Colonic mucosa (tissue), 4 donors: ENCODE data around the gene UNC80. TPM values are rescaled to one million over a fixed set of nuclear protein-coding genes. Genes with fewer than 3 reads are reported as not detected.
A peak's percentile ranks its signal among the peaks of the same experiment; 100 is the strongest.

ENCODE experiments used
- DNase-seq: peaks from one replicate; pipeline ENCODE4 v3.0.0-alpha.2; 2020
- H3K27ac ChIP-seq: fragments of 200-600 bp; one replicate; pipeline ENCODE4 v1.8.0; 2021
- H3K27me3 ChIP-seq: fragments of 200-600 bp; one replicate; pipeline ENCODE4 v1.8.0; 2021
- H3K36me3 ChIP-seq: fragments of 200-600 bp; one replicate; pipeline ENCODE4 v1.8.0; 2021
- H3K4me1 ChIP-seq: fragments of 200-600 bp; one replicate; pipeline ENCODE4 v1.8.0; 2021; ENCODE audit warnings: mild to moderate bottlenecking
- H3K4me3 ChIP-seq: fragments of 200-600 bp; one replicate; pipeline ENCODE4 v1.8.0; 2021
- H3K9ac ChIP-seq, 2 donors: one replicate each; pipeline ENCODE4 v1.7.0; 2013; ENCODE audit warnings: control low read depth in 2 of 2, low read depth in 2 of 2, low read length in 2 of 2
- H3K9me3 ChIP-seq: fragments of 200-600 bp; one replicate; pipeline ENCODE4 v1.8.0; 2021
- intact Hi-C: fragments of 100-400 bp; cut with DNase I; formaldehyde crosslinking; loops from one replicate; pipeline ENCODE4 v1.14.1; 2022
- total RNA-seq, 2 donors: library from RNA; stranded (reverse); fragmentation: NEBNext Ultra II Directional in 1 of 2; extraction: Animal tissue kit (Norgen Biotek cat#: 25700) in 1 of 2; gene quantifications; one replicate each; pipeline ENCODE4 v1.2.1, GENCODE V29; 2021
- TF ChIP-seq, protein P1 (sequence below): fragments of 200-600 bp; IDR thresholded peaks from one replicate; pipeline ENCODE4 v1.8.0; 2022; ENCODE audit warnings: antibody characterized with exemption, mild to moderate bottlenecking
- donor health status: healthy.
- donor health status: DM: no; HTN: no; CAD: no.
- donor health status: DM: no; HTN: no; CAD: no.

Gene UNC80
- total RNA-seq, 2 donors from 2014 or later: 0.16 TPM; not detected in 1

DNA sequence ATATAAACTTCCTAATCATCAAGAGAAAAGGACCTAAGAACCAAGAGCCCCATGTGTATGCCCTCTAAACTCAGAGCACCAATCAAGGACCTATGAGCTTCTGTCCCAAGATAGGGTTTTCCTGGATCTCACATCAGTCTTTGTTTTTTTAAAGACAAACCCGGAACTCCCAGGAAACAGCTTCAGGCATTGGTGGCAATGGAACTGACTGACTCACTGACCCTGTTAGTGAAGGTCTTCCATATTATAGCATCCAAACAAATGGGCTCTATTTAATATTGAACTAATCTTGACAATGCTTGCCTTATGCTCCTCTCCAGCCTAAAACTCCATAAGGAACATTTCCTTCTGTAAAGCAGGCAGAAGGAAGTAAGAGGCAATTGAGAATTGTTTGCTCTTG lies 167.3 kb downstream of the UNC80 start:
- TF ChIP-seq, protein P1, sequence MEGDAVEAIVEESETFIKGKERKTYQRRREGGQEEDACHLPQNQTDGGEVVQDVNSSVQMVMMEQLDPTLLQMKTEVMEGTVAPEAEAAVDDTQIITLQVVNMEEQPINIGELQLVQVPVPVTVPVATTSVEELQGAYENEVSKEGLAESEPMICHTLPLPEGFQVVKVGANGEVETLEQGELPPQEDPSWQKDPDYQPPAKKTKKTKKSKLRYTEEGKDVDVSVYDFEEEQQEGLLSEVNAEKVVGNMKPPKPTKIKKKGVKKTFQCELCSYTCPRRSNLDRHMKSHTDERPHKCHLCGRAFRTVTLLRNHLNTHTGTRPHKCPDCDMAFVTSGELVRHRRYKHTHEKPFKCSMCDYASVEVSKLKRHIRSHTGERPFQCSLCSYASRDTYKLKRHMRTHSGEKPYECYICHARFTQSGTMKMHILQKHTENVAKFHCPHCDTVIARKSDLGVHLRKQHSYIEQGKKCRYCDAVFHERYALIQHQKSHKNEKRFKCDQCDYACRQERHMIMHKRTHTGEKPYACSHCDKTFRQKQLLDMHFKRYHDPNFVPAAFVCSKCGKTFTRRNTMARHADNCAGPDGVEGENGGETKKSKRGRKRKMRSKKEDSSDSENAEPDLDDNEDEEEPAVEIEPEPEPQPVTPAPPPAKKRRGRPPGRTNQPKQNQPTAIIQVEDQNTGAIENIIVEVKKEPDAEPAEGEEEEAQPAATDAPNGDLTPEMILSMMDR: no peak

DNA sequence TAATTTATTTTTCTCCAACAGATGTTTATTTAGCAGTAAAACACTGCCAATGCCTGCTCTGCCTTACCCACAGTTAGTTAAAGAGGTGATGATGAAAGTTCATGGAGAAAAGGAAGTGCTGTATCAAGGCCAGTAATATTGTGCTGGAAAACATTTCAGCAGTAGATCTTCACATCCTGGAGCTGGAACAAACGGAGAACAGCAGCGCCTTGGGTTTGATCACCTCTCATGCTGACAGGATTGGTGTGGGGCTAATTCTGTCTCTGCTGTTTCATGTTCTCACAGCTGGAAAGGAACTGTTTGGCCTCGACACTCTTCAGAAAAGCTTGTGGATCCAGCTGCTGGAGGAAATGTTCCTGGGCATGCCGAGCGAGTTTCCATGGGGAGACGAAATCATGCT lies 169.3 kb downstream of the UNC80 start:
- Histone ChIP-seq H3K9ac (no peak overlapping the region), H3K4me1 (no peaks in the 10 kb centered on the region), H3K4me3 (no peak overlapping the region), H3K36me3 (no peaks in the 10 kb centered on the region), H3K27me3 (no peaks in the 10 kb centered on the region), H3K27ac (no peak overlapping the region), H3K9me3 (no peaks in the 10 kb centered on the region)
- intact Hi-C loops: no loop called here
- TF ChIP-seq, protein P1: no peak
- DNase-seq: no peak

More for the DNA sequence above, 167.3 kb downstream of the UNC80 start:
- intact Hi-C loops: no loop called here
- Histone ChIP-seq H3K4me3 (no peak overlapping the region), H3K9me3 (no peaks in the 10 kb centered on the region), H3K4me1 (no peaks in the 10 kb centered on the region), H3K27me3 (no peaks in the 10 kb centered on the region), H3K36me3 (no peaks in the 10 kb centered on the region), H3K27ac (no peak overlapping the region), H3K9ac (peak overlapping the region in 1 of 2 donors; percentile 6)
- DNase-seq: no peak

DNA sequence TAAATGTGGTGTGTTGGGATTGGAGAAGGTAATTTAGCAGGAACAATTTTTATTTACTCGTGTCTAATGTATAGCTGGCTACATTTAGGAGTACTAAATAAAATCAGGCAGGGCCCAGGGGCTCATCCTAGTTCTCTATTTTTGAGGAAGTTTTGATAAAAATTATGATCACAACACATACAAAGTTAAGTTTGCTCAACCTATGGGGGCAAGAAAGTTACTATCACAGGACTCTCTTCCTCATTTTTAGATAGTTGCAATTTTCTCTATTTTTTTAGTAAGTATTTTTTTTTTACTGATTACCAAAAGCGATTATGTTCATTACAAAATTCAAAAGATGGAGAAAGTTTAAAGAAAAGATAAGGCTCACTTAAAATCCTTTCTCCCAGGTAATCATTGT lies 170.8 kb downstream of the UNC80 start:
- no peak overlapping the region for H3K9ac ChIP-seq
- H3K36me3 ChIP-seq: no peaks in the 10 kb centered on the region
- H3K9me3 ChIP-seq: no peaks in the 10 kb centered on the region
- DNase-seq: no peak
- no peak overlapping the region for H3K4me3 ChIP-seq
- H3K27ac ChIP-seq: no peak overlapping the region
- H3K4me1 ChIP-seq: no peaks in the 10 kb centered on the region
- intact Hi-C loops: no loop called here
- no peaks in the 10 kb centered on the region for H3K27me3 ChIP-seq
- TF ChIP-seq, protein P1: no peak

DNA sequence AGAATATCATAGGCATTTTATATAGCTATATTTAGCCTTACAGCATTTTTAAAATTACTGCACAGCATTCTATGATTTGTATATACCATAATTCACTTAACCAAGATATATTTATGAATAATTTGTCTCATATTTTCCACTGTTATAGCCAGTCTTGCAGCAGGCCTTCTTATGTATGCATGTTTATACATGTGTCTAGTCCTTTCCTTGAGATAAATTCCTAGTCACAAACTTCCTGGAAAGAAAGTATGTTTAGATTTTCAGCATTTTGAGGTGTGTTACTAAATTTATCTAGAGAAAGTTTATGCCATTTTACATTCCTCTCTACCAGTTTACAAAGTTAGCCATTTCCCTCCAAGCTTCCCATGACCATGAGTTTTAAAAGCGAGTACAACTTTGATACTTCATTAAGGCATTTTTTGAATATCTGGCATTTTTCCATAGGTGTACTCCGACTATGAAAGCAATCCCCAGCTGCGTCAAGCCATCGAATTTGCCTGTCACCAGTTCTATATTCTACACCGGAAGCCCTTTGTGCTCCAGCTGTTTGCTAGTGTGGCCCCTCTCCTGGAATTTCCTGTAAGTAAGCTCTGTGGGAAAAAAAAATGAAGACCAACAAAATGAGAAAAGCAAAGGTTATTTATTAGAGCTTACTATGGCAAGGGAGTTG lies 171.4 kb downstream of the UNC80 start:
- Histone ChIP-seq H3K27me3 (no peaks in the 10 kb centered on the region), H3K36me3 (no peaks in the 10 kb centered on the region), H3K27ac (no peak overlapping the region), H3K9me3 (no peaks in the 10 kb centered on the region), H3K9ac (no peak overlapping the region), H3K4me3 (no peak overlapping the region), H3K4me1 (no peaks in the 10 kb centered on the region)
- DNase-seq: no peak
- TF ChIP-seq, protein P1: no peak
- intact Hi-C loops: no loop called here

DNA sequence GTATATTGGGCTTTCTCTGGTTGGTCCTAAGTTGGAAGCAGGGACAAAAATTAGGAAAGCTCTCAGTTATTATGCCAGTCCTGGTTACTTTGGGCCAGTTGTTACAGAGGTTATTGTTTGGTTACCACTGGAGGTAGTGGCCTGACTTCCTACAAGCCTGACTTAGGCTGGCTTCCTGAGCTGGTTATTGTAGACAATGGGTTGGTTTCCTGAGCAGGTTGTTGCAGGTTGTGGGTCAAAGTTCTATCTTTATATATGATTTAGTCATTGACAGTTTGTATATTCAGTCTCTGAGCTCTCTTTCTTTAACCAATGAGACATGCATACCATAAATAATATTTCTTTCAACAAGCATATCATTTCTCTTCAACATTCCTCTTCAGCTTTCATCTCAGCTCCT lies 172.1 kb downstream of the UNC80 start:
- H3K4me1 ChIP-seq: no peaks in the 10 kb centered on the region
- H3K9ac ChIP-seq: no peak overlapping the region
- H3K36me3 ChIP-seq: no peaks in the 10 kb centered on the region
- no peak for DNase-seq
- H3K27me3 ChIP-seq: no peaks in the 10 kb centered on the region
- no peaks in the 10 kb centered on the region for H3K9me3 ChIP-seq
- TF ChIP-seq, protein P1: no peak
- intact Hi-C loops: no loop called here
- no peak overlapping the region for H3K27ac ChIP-seq
- H3K4me3 ChIP-seq: no peak overlapping the region
